K562 (cell line): ENCODE results near the gene TBX1. TPM values are rescaled to one million over a fixed set of nuclear protein-coding genes. Genes with fewer than 3 reads are reported as not detected.

Experiments used
- ATAC-seq: fragments of 200-7000 bp; cut with Tn5 transposase; 3 replicates; pipeline ENCODE4 v1.9.1; 2020; ENCODE audit warnings: moderate library complexity
- BruUV-seq: library from RNA; stranded (reverse); fragments of 400-500 nt; replicated peaks from 2 replicates; lab custom pipeline; 2021; lab: Mats Ljungman, UMichigan
- CTCF ChIA-PET: fragments of 300-600 bp; formaldehyde crosslinking; extraction: SDS; loops from one replicate; lab custom pipeline; 2021; ENCODE audit warnings: low intra/inter-chr PET ratio; lab: Yijun Ruan, JAX
- POLR2A ChIA-PET: fragments of 300-600, 350-650 bp; sonication (Branson Sonifier 250); formaldehyde crosslinking; extraction: SDS; loops from one replicate; lab custom pipeline; 2021; ENCODE audit warnings: antibody characterized with exemption, inconsistent platforms; lab: Yijun Ruan, JAX
- DNase-seq, 4 experiments: peaks; one replicate each; pipeline versions ENCODE4 v3.0.0 to v3.0.0-alpha.2; 2011 to 2018; ENCODE audit warnings: low spot score in 3 of 4, mixed read lengths in 3 of 4; ENCODE audit errors: extremely low read depth in 1 of 4
- FAIRE-seq: peaks from 2 replicates; lab custom pipeline; 2011; peaks lifted over from hg19 to GRCh38; lab: Jason Lieb, UNC
- H2AFZ ChIP-seq: 2 replicates; pipeline ENCODE4 v1.6.0; 2011; ENCODE audit warnings: low read depth, low read length, control low read depth, inconsistent platforms
- H3K27ac ChIP-seq: fragments of 200-600 bp; 3 replicates; pipeline ENCODE4 v1.8.0; 2011; ENCODE audit warnings: low read depth, mild to moderate bottlenecking, control low read depth, inconsistent platforms, low read length, moderate library complexity, mixed read lengths; ENCODE audit errors: extremely low read depth
- H3K27me3 ChIP-seq, 2 experiments: fragments of 300-600 bp in 1 of 2; 2 replicates in 1 of 2; 3 replicates in 1 of 2; pipeline versions ENCODE4 v1.6.0 to v1.8.0; 2011; ENCODE audit warnings: inconsistent platforms in 2 of 2, low read length in 2 of 2, mild to moderate bottlenecking in 1 of 2, mixed read lengths in 1 of 2, moderate library complexity in 1 of 2; ENCODE audit not compliant: control insufficient read depth in 2 of 2, insufficient read depth in 2 of 2
- H3K36me3 ChIP-seq: fragments of 300-600 bp; 3 replicates; pipeline ENCODE4 v1.8.0; 2011; ENCODE audit warnings: mild to moderate bottlenecking, low read length, inconsistent platforms; ENCODE audit not compliant: control insufficient read depth, insufficient read depth
- H3K4me1 ChIP-seq, 2 experiments: fragments of 200-600 bp in 1 of 2; replicated peaks in 1 of 2; 2 replicates in 1 of 2; 3 replicates in 1 of 2; pipeline versions ENCODE4 v1.5.1 to v1.8.0; 2011; ENCODE audit warnings: inconsistent platforms in 2 of 2, low read length in 2 of 2, mild to moderate bottlenecking in 1 of 2, mixed read lengths in 1 of 2, moderate library complexity in 1 of 2; ENCODE audit not compliant: control insufficient read depth in 2 of 2, insufficient read depth in 2 of 2
- H3K4me2 ChIP-seq: 2 replicates; pipeline ENCODE4 v1.6.1; 2011; ENCODE audit warnings: low read length, control low read depth, inconsistent platforms, mixed read lengths; ENCODE audit not compliant: insufficient read depth
- H3K4me3 ChIP-seq: fragments of 200-600 bp; sonication (generic), shearing (Covaris generic); 2 replicates; pipeline ENCODE4 v1.5.1; 2016; ENCODE audit warnings: control low read depth, inconsistent platforms
- H3K79me2 ChIP-seq: fragments of 200-600 bp; 3 replicates; pipeline ENCODE4 v1.8.0; 2011; ENCODE audit warnings: low read length, inconsistent platforms; ENCODE audit not compliant: control insufficient read depth, insufficient read depth
- H3K9ac ChIP-seq, 2 experiments: 2 replicates each; pipeline versions ENCODE4 v1.6.0 to v1.6.1; 2011; ENCODE audit warnings: low read depth in 2 of 2, low read length in 2 of 2, control low read depth in 1 of 2, inconsistent platforms in 1 of 2, mild to moderate bottlenecking in 1 of 2, mixed read lengths in 1 of 2; ENCODE audit not compliant: insufficient read depth in 1 of 2
- H3K9me1 ChIP-seq: one replicate; pipeline ENCODE4 v1.6.0; 2011; ENCODE audit warnings: inconsistent platforms, mild to moderate bottlenecking, low read length, moderate library complexity; ENCODE audit not compliant: control insufficient read depth, insufficient read depth
- H3K9me3 ChIP-seq: replicated peaks from 2 replicates; pipeline ENCODE4 v1.5.1; 2011; ENCODE audit warnings: low read depth, low read length, inconsistent platforms; ENCODE audit not compliant: control insufficient read depth, insufficient read depth
- H4K20me1 ChIP-seq: replicated peaks from 2 replicates; pipeline ENCODE4 v1.6.1; 2011; ENCODE audit warnings: low read length, inconsistent platforms, mixed read lengths; ENCODE audit not compliant: control insufficient read depth, insufficient read depth
- CCAR2 ChIP-seq: fragments of 200-400 bp; formaldehyde crosslinking; IDR thresholded peaks from 2 replicates; pipeline ENCODE4 v1.6.1; 2017; ENCODE audit warnings: mild to moderate bottlenecking, low read depth, low read length
- CREB1 ChIP-seq, 2 experiments: sonication (generic) in 1 of 2; formaldehyde crosslinking in 1 of 2; IDR thresholded peaks; 2 replicates each; pipeline versions ENCODE4 v1.6.1 to v1.8.0; 2012 to 2022; ENCODE audit warnings: inconsistent platforms in 1 of 2, mild to moderate bottlenecking in 1 of 2, missing genetic modification reagents in 1 of 2, moderate library complexity in 1 of 2
- FOXA1 ChIP-seq: fragments of 450-650 bp; IDR thresholded peaks from 2 replicates; pipeline ENCODE4 v1.6.1; 2016; ENCODE audit warnings: mild to moderate bottlenecking, borderline replicate concordance
- HINFP ChIP-seq: fragments of 450-650 bp; conservative IDR thresholded peaks from 2 replicates; pipeline ENCODE4 v1.6.1; 2016; ENCODE audit warnings: missing genetic modification characterization, low read depth, mild to moderate bottlenecking, control low read depth, missing compliant biosample characterization
- ILK ChIP-seq: fragments of 450-650 bp; IDR thresholded peaks from 2 replicates; pipeline ENCODE4 v1.6.1; 2016; ENCODE audit warnings: missing genetic modification characterization, low read depth, mild to moderate bottlenecking, missing compliant biosample characterization, moderate library complexity, borderline replicate concordance
- KLF1 ChIP-seq: fragments of 450-650 bp; IDR thresholded peaks from 2 replicates; pipeline ENCODE4 v1.6.1; 2016; ENCODE audit warnings: missing genetic modification characterization, missing compliant biosample characterization
- MAFF ChIP-seq: IDR thresholded peaks from 2 replicates; pipeline ENCODE4 v1.6.1; 2012; ENCODE audit warnings: low read length, improper control_type of control experiment
- MAZ ChIP-seq, 2 experiments: fragments of 450-650 bp in 1 of 2; sonication (generic) in 1 of 2; formaldehyde crosslinking; IDR thresholded peaks in 1 of 2; conservative IDR thresholded peaks in 1 of 2; 2 replicates each; pipeline versions ENCODE4 v1.4.0 to v1.5.0; 2020; ENCODE audit warnings: mild to moderate bottlenecking in 1 of 2, missing genetic modification reagents in 1 of 2
- NBN ChIP-seq: fragments of 450-650 bp; IDR thresholded peaks from 2 replicates; pipeline ENCODE4 v1.6.1; 2016; ENCODE audit warnings: low read depth, mild to moderate bottlenecking
- POLR2B ChIP-seq: fragments of 450-650 bp; IDR thresholded peaks from 2 replicates; pipeline ENCODE4 v1.6.1; 2018; ENCODE audit warnings: low read depth; ENCODE audit not compliant: partially characterized antibody
- PTRF ChIP-seq: fragments of 450-650 bp; IDR thresholded peaks from 2 replicates; pipeline ENCODE4 v1.6.1; 2016; ENCODE audit warnings: mild to moderate bottlenecking, missing genetic modification characterization, missing compliant biosample characterization
- TCF15 ChIP-seq: fragments of 250-450 bp; sonication (Bioruptor Pico); IDR thresholded peaks from 2 replicates; pipeline ENCODE4 v1.8.0; 2022; ENCODE audit warnings: moderate library complexity, mild to moderate bottlenecking, inconsistent platforms
- ZNF239 ChIP-seq: fragments of 250-450 bp; sonication (Bioruptor Pico); IDR thresholded peaks from 2 replicates; pipeline ENCODE4 v1.4.0; 2020; ENCODE audit warnings: mild to moderate bottlenecking
- ZNF274 ChIP-seq: IDR thresholded peaks from 2 replicates; pipeline ENCODE4 v1.6.1; 2011; ENCODE audit warnings: low read depth, mild to moderate bottlenecking, low read length, moderate library complexity, borderline replicate concordance
- ZNF311 ChIP-seq: fragments of 250-450 bp; sonication (Bioruptor Pico); IDR thresholded peaks from 2 replicates; pipeline ENCODE4 v1.4.0; 2020; ENCODE audit warnings: mild to moderate bottlenecking, moderate library complexity
- ZNF347 ChIP-seq: fragments of 450-650 bp; formaldehyde crosslinking; IDR thresholded peaks from 2 replicates; pipeline ENCODE4 v1.4.0; 2020; ENCODE audit warnings: low read depth, mild to moderate bottlenecking, moderate library complexity
- ZNF41 ChIP-seq: fragments of 250-450 bp; sonication (Bioruptor Pico); conservative IDR thresholded peaks from 2 replicates; pipeline ENCODE4 v1.4.0; 2020; ENCODE audit warnings: mild to moderate bottlenecking
- ZNF696 ChIP-seq: fragments of 250-450 bp; sonication (Bioruptor Pico); conservative IDR thresholded peaks from 2 replicates; pipeline ENCODE4 v1.4.0; 2020; ENCODE audit warnings: mild to moderate bottlenecking, moderate library complexity
- ZNF717 ChIP-seq: fragments of 250-450 bp; sonication (Bioruptor Pico); IDR thresholded peaks from 2 replicates; pipeline ENCODE4 v1.5.0; 2021
- WGBS: fragments of 100-300 bp; shearing (Covaris generic); methylation state at CpG from one replicate; pipeline ENCODE4 v1.1.6; 2016; ENCODE audit warnings: low coverage, mixed read lengths; ENCODE audit not compliant: insufficient coverage; ENCODE audit errors: missing lambda C conversion rate; 5-methylcytosine and 5-hydroxymethylcytosine counted together
- in situ Hi-C: fragments of 300-500 bp; cut with MboI; formaldehyde crosslinking; loops from 4 replicates; pipeline ENCODE4 v1.15.0; 2018; ENCODE audit warnings: inconsistent platforms, mixed read lengths
- intact Hi-C: fragments of 100-400 bp; cut with micrococcal nuclease; formaldehyde crosslinking; loops from 2 replicates; pipeline ENCODE4 v1.14.2; 2022
- polyA plus RNA-seq, 8 experiments: library from polyadenylated mRNA; depleted of rRNA in 4 of 8; stranded (reverse) in 5 of 8; unstranded in 3 of 8; fragments of >200 nt; fragmentation: Nextera tagmentation in 2 of 8; fragmentation: Illumina TruSeq in 1 of 8; extraction: Ambion mirVana in 2 of 8; extraction: Trizol in 1 of 8; gene quantifications; 2 replicates each; pipeline versions ENCODE4 v1.2.1 to v1.2.3, GENCODE V29; 2011 to 2014; ENCODE audit warnings: inconsistent platforms in 1 of 8, missing spikeins in 1 of 8
- total RNA-seq, 7 experiments: library from RNA; depleted of rRNA in 6 of 7; stranded (reverse); fragments of >200 nt in 6 of 7; fragmentation: Illumina TruSeq in 2 of 7; extraction: Trizol in 2 of 7; gene quantifications; 2 replicates each; pipeline versions ENCODE4 v1.2.1 to v1.2.3, GENCODE V29; 2011 to 2021; ENCODE audit warnings: low replicate concordance in 1 of 7
- TF ChIP-seq, protein P1 (sequence below), 2 experiments: fragments of 250-450 bp in 1 of 2; fragments of 450-650 bp in 1 of 2; sonication (Bioruptor Pico) in 1 of 2; IDR thresholded peaks; 2 replicates each; pipeline versions ENCODE4 v1.6.1 to v1.8.0; 2016 to 2021; ENCODE audit warnings: mild to moderate bottlenecking in 2 of 2, moderate library complexity in 2 of 2, missing compliant biosample characterization in 1 of 2, missing genetic modification characterization in 1 of 2

TBX1 gene
- total and polyA plus RNA-seq, 9 of the 15 experiments (the other 6 are each of a cell fraction or from before 2014, with no cell fraction given) = 0.07 to 35.0 (median 3.9) TPM

- CTCF ChIA-PET = interaction anchor here (1.2 to 1.8 kb wide), 3 partner anchors 21 to 49 kb away, joined by 4 to 7 read pairs (median 7); no protein-coding TSS in a partner anchor
- in situ Hi-C loops (no loop called here), intact Hi-C loops (loop anchor here (1.0 to 5.0 kb wide), 2 partner anchors 75 to 428 kb away; partner anchors contain the start of genes GNB1L and RTL10)
- POLR2A ChIA-PET = interaction anchor here (0.6 to 16.8 kb wide), 12 partner anchors 5 to 635 kb away, joined by 3 to 205 read pairs (median 4); partner anchors contain the start of genes ESS2, HIRA and TBX1
- Histone ChIP-seq H3K9me1 (no peaks in the 10 kb centered on the region), H3K9me3 (no peaks in the 10 kb centered on the region), H3K4me2 (peak overlapping the region; percentile 75), H3K27ac (peak overlapping the region; percentile 75), H3K4me3 (no peak overlapping the region), H3K27me3 (0 out of 5 replicates have a peak, but pooled peaks cover 0 to 2% of the 10 kb centered on the region in 2 experiments), H3K4me1 (peaks cover 20 to 44% of the 10 kb centered on the region in 2 experiments), H3K9ac (peak overlapping the region; percentile 38 to 55), H2AFZ (peak overlapping the region; percentile 97), H3K36me3 (no peaks in the 10 kb centered on the region), H4K20me1 (no peaks in the 10 kb centered on the region), H3K79me2 (no peaks in the 10 kb centered on the region)
- DNase-seq (peak in 2 of 4 experiments; percentile 56 to 63), ATAC-seq (peak; percentile 17), FAIRE-seq (no peak)
- no TSS peak for BruUV-seq
- 48% methylated on average over 13 of the region's 13 CpGs for WGBS
- TF ChIP-seq, protein P1, sequence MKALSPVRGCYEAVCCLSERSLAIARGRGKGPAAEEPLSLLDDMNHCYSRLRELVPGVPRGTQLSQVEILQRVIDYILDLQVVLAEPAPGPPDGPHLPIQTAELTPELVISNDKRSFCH (CRISPR knock-in tag; IDR thresholded peaks at IDR 0.05) = no peak
- TF ChIP-seq, protein P1 (tag; IDR thresholded peaks at IDR 0.05) = no peak
- no peak for TF ChIP-seq NBN
- TF ChIP-seq MAFF = no peak
- no peak for TF ChIP-seq TCF15
- no peak for TF ChIP-seq ZNF696
- TF ChIP-seq CCAR2 = no peak
- no peak for TF ChIP-seq ILK (tag)
- no peak for TF ChIP-seq ZNF239 (CRISPR knock-in tag)
- no peak for TF ChIP-seq MAZ (CRISPR knock-in tag; conservative IDR thresholded peaks at IDR 0.05 in 1 of 2, IDR thresholded peaks at IDR 0.05 in 1 of 2)
- TF ChIP-seq PTRF = peak; percentile 61; the same call in 1 of the 2 replicates
- TF ChIP-seq ZNF347 (CRISPR knock-in tag) = no peak
- no peak for TF ChIP-seq POLR2B
- no peak for TF ChIP-seq HINFP (tag)
- no peak for TF ChIP-seq ZNF717 (CRISPR knock-in tag)
- no peak for TF ChIP-seq FOXA1
- no peak for TF ChIP-seq ZNF311 (CRISPR knock-in tag)
- TF ChIP-seq ZNF274 = no peak
- TF ChIP-seq KLF1 = peak; percentile 59; the same call in 1 of the 2 replicates
- no peak for TF ChIP-seq ZNF41 (CRISPR knock-in tag)
- no peak for TF ChIP-seq CREB1 (IDR thresholded peaks at IDR 0.05)
- no peak for TF ChIP-seq CREB1 (CRISPR knock-in tag; IDR thresholded peaks at IDR 0.05)
These were observed 19.2 kb downstream of the TBX1 start for GRCh38 chr22:19779685-19780268.
